MM.1S (cell line): ENCODE results near the gene SMYD5.

Experiments used
- DNase-seq: peaks from one replicate; pipeline ENCODE4 v3.0.0-alpha.2; 2015
- H2AFZ ChIP-seq: fragments of 300-600 bp; sonication (generic); 2 replicates; pipeline ENCODE4 v1.6.0; 2016; ENCODE audit warnings: antibody characterized with exemption, low read length
- H3F3A ChIP-seq: fragments of 300-600 bp; sonication (generic); 2 replicates; pipeline ENCODE4 v1.6.1; 2016; ENCODE audit warnings: mild to moderate bottlenecking, antibody characterized with exemption, low read length, moderate library complexity, mixed read lengths; ENCODE audit not compliant: insufficient read depth
- H3K27ac ChIP-seq: fragments of 300-600 bp; sonication (generic); 2 replicates; pipeline ENCODE4 v1.5.1; 2016; ENCODE audit warnings: mild to moderate bottlenecking, low read length
- H3K27me3 ChIP-seq: fragments of 300-600 bp; sonication (generic); replicated peaks from 2 replicates; pipeline ENCODE4 v1.6.0; 2016; ENCODE audit warnings: low read length; ENCODE audit not compliant: insufficient read depth
- H3K36me3 ChIP-seq: fragments of 300-600 bp; sonication (generic); replicated peaks from 2 replicates; pipeline ENCODE4 v1.6.1; 2016; ENCODE audit warnings: mild to moderate bottlenecking, low read length, mixed read lengths; ENCODE audit not compliant: insufficient read depth
- H3K4me1 ChIP-seq: fragments of 300-600 bp; sonication (generic); 2 replicates; pipeline ENCODE4 v1.6.1; 2016; ENCODE audit warnings: low read length, mixed read lengths
- H3K4me2 ChIP-seq: fragments of 300-600 bp; sonication (generic); 2 replicates; pipeline ENCODE4 v1.6.0; 2016; ENCODE audit warnings: low read depth, low read length
- H3K4me3 ChIP-seq: fragments of 300-600 bp; sonication (generic); 2 replicates; pipeline ENCODE4 v1.5.1; 2016; ENCODE audit warnings: low read length, mixed read lengths
- H3K79me2 ChIP-seq: fragments of 300-600 bp; sonication (generic); 2 replicates; pipeline ENCODE4 v1.6.1; 2016; ENCODE audit warnings: mixed run types, low read length, mixed read lengths
- H3K9ac ChIP-seq: fragments of 300-600 bp; sonication (generic); 2 replicates; pipeline ENCODE4 v1.6.1; 2016; ENCODE audit warnings: low read length, mixed read lengths
- H3K9me2 ChIP-seq: fragments of 300-600 bp; sonication (generic); replicated peaks from 2 replicates; pipeline ENCODE4 v1.6.1; 2016; ENCODE audit warnings: mild to moderate bottlenecking, low read length, mixed read lengths; ENCODE audit not compliant: insufficient read depth
- H3K9me3 ChIP-seq: fragments of 300-600 bp; sonication (generic); replicated peaks from 2 replicates; pipeline ENCODE4 v1.6.1; 2016; ENCODE audit warnings: mild to moderate bottlenecking, low read length, mixed read lengths; ENCODE audit not compliant: insufficient read depth
- H4K20me1 ChIP-seq: fragments of 300-600 bp; sonication (generic); 2 replicates; pipeline ENCODE4 v1.6.1; 2016; ENCODE audit warnings: mild to moderate bottlenecking, low read length, moderate library complexity, mixed read lengths; ENCODE audit not compliant: insufficient read depth
- CTCF ChIP-seq: fragments of 300-600 bp; sonication (generic); IDR thresholded peaks from 2 replicates; pipeline ENCODE4 v1.5.1; 2016; ENCODE audit warnings: antibody characterized with exemption, low read length, mixed read lengths
- EZH2 ChIP-seq: fragments of 300-600 bp; sonication (generic); optimal IDR thresholded peaks from 2 replicates; pipeline ENCODE3; 2017; ENCODE audit warnings: low read depth, mild to moderate bottlenecking, antibody characterized with exemption, low read length, mixed read lengths
- EZH2phosphoT487 ChIP-seq: fragments of 300-600 bp; sonication (generic); IDR thresholded peaks from 2 replicates; pipeline ENCODE4 v1.6.1; 2018; ENCODE audit warnings: antibody characterized with exemption, low read length

Gene SMYD5

GRCh38 chr2:73212448-73213176 is 1.4 kb upstream of the SMYD5 start:
- Histone ChIP-seq H3K4me3 (no peak overlapping the region), H3K9me3 (no peaks in the 10 kb centered on the region), H3K4me2 (peak overlapping the region; percentile 41; the same call in 1 of the 2 replicates), H4K20me1 (no peaks in the 10 kb centered on the region), H3K36me3 (no peaks in the 10 kb centered on the region), H3K9ac (no peak overlapping the region), H3F3A (0 out of 2 replicates have a peak, but pooled peaks cover 4% of the 10 kb centered on the region), H3K27ac (no peak overlapping the region), H2AFZ (0 out of 2 replicates have a peak overlapping the region, but pooled peaks have one; percentile 35), H3K79me2 (peaks cover 28% of the 10 kb centered on the region), H3K27me3 (no peaks in the 10 kb centered on the region), H3K4me1 (peaks cover 7% of the 10 kb centered on the region; the same call in 1 of the 2 replicates), H3K9me2 (no peaks in the 10 kb centered on the region)
- DNase-seq = peak; percentile 77
- no peak for TF ChIP-seq EZH2phosphoT487
- TF ChIP-seq CTCF = peak; percentile 96

- Histone ChIP-seq H3K4me3 (peak overlapping the region; percentile 97), H3K9ac (peak overlapping the region; percentile 90; the same call in 1 of the 2 replicates), H3K4me2 (peak overlapping the region; percentile 96), H3K27me3 (no peaks in the 10 kb centered on the region), H3K27ac (no peak overlapping the region), H3K9me3 (no peaks in the 10 kb centered on the region), H3K36me3 (no peaks in the 10 kb centered on the region; the same call in 1 of the 2 replicates), H4K20me1 (no peaks in the 10 kb centered on the region), H3F3A (0 out of 2 replicates have a peak, but pooled peaks cover 4% of the 10 kb centered on the region), H3K79me2 (peaks cover 40% of the 10 kb centered on the region), H3K9me2 (no peaks in the 10 kb centered on the region), H2AFZ (peak overlapping the region; percentile 92; the same call in 1 of the 2 replicates), H3K4me1 (peaks cover 7% of the 10 kb centered on the region; the same call in 1 of the 2 replicates)
- TF ChIP-seq CTCF (no peak), EZH2phosphoT487 (no peak), EZH2 (no peak)
- no peak for DNase-seq
Observed at GRCh38 chr2:73215254-73215653, 1.2 kb downstream of the SMYD5 start.

- H4K20me1 ChIP-seq = no peaks in the 10 kb centered on the region
- 0 out of 2 replicates have a peak, but pooled peaks cover 4% of the 10 kb centered on the region for H3F3A ChIP-seq
- H3K27me3 ChIP-seq = no peaks in the 10 kb centered on the region
- TF ChIP-seq EZH2phosphoT487 (no peak), EZH2 (no peak), CTCF (no peak)
- no peak overlapping the region for H3K27ac ChIP-seq
- no peaks in the 10 kb centered on the region for H3K9me3 ChIP-seq
- no peak overlapping the region for H3K4me2 ChIP-seq
- peaks cover 7% of the 10 kb centered on the region; the same call in 1 of the 2 replicates for H3K4me1 ChIP-seq
- peaks cover 40% of the 10 kb centered on the region for H3K79me2 ChIP-seq
- no peaks in the 10 kb centered on the region; the same call in 1 of the 2 replicates for H3K36me3 ChIP-seq
- no peak overlapping the region for H2AFZ ChIP-seq
- no peak for DNase-seq
- no peak overlapping the region for H3K4me3 ChIP-seq
- no peak overlapping the region for H3K9ac ChIP-seq
- no peaks in the 10 kb centered on the region for H3K9me2 ChIP-seq
Observed at GRCh38 chr2:73217160-73217559, 3.1 kb downstream of the SMYD5 start.
